SK-N-MC (cell line): ENCODE measurements around the gene GULP1.

Experiments
- EZH2 ChIP-seq: fragments of 200-600 bp; sonication (generic); IDR thresholded peaks from one replicate; pipeline ENCODE4 v1.6.1; 2017; ENCODE audit warnings: antibody characterized with exemption
- POLR2AphosphoS5 ChIP-seq: IDR thresholded peaks from 2 replicates; pipeline ENCODE4 v1.6.1; 2012; ENCODE audit warnings: mild to moderate bottlenecking, low read depth, low read length, borderline replicate concordance

- TF ChIP-seq EZH2: no peak
- TF ChIP-seq POLR2AphosphoS5: no peak
Observed at GRCh38 chr2:188604579-188604978, 312.9 kb downstream of the GULP1 start.
